Pancreas (tissue), 10 donors: ENCODE results near the gene BCO1. TPM values are rescaled to one million over a fixed set of nuclear protein-coding genes. Genes with fewer than 3 reads are reported as not detected.

Experiments
- ATAC-seq, 4 donors: fragments of 200-7000 bp; cut with Tn5 transposase; one replicate each; pipeline versions ENCODE4 v1.8.0 to v1.9.1; 2020; ENCODE audit warnings: mild to moderate bottlenecking in 4 of 4, moderate library complexity in 4 of 4
- DNase-seq, 6 donors: peaks; one replicate each; pipeline ENCODE4 v3.0.0-alpha.2; 2020
- FAIRE-seq: peaks from 2 replicates; lab custom pipeline; 2012; peaks lifted over from hg19 to GRCh38; lab: Jason Lieb, UNC
- H3K27ac ChIP-seq, 4 donors: fragments of 200-600 bp; sonication (generic); 1 replicate in 3 of 4; 2 replicates in 1 of 4; pipeline versions ENCODE4 v1.5.0 to v1.8.0; 2020
- H3K27me3 ChIP-seq, 4 donors: fragments of 200-600 bp; one replicate each; pipeline ENCODE4 v1.8.0; 2021
- H3K36me3 ChIP-seq, 3 donors: fragments of 200-600 bp; sonication (generic) in 1 of 3; one replicate each; pipeline versions ENCODE4 v1.5.0 to v1.8.0; 2020 to 2021
- H3K4me1 ChIP-seq, 3 donors: fragments of 200-600 bp; one replicate each; pipeline ENCODE4 v1.8.0; 2021
- H3K4me3 ChIP-seq, 4 donors: fragments of 200-600 bp; sonication (generic) in 2 of 4; one replicate each; pipeline versions ENCODE4 v1.5.0 to v1.8.0; 2020 to 2021
- H3K9me3 ChIP-seq, 4 donors: fragments of 200-600 bp; one replicate each; pipeline ENCODE4 v1.8.0; 2021
- WGBS, 2 donors: extraction: QIAGEN DNeasy Blood & Tissue Kit; methylation state at CpG; one replicate each; pipeline ENCODE4 v1.1.7; 2013; 5-methylcytosine and 5-hydroxymethylcytosine counted together
- intact Hi-C, 3 donors: fragments of 100-400 bp; cut with DNase I; formaldehyde crosslinking; loops; one replicate each; pipeline versions ENCODE4 v1.11.1 to v1.14.2; 2022
- polyA plus RNA-seq, 2 donors: library from polyadenylated mRNA; stranded (reverse); fragments of 200-250 nt; gene quantifications; one replicate each; pipeline ENCODE4 v1.2.3, GENCODE V29; 2013
- total RNA-seq, 6 donors: library from RNA; stranded (reverse); fragmentation: NEBNext Ultra II Directional in 4 of 6; extraction: Animal tissue kit (Norgen Biotek cat#: 25700) in 4 of 6; gene quantifications; one replicate each; pipeline versions ENCODE4 v1.2.1 to v1.2.4, GENCODE V29; 2021 to 2023
- TF ChIP-seq, protein P1 (sequence below), 4 donors: fragments of 200-600 bp; sonication (generic) in 3 of 4; IDR thresholded peaks; one replicate each; pipeline versions ENCODE4 v1.5.0 to v1.8.0; 2021; ENCODE audit warnings: antibody characterized with exemption in 4 of 4
- donor health status: healthy with polysubstance abuse.
- donor health status: DM: no; HTN: no; CAD: no; lungs with moderate emphysema.
- donor health status: DM: no; HTN: no; CAD: no.
- donor health status: control.
- donor health status: control.
- donor health status: Bipolar disorder and iron deficiency.
- donor health status: DM: yes; HTN: yes; CAD: no.
- donor health status: DM: no; HTN: no; CAD: no.
- donor health status: DM: no; HTN: no; CAD: no.
- donor health status: DM: yes; HTN: yes; CAD: no.

Gene BCO1
- total and polyA plus RNA-seq, 8 donors, result 0.16 to 0.87 (median 0.31) TPM; not detected in 3

DNA sequence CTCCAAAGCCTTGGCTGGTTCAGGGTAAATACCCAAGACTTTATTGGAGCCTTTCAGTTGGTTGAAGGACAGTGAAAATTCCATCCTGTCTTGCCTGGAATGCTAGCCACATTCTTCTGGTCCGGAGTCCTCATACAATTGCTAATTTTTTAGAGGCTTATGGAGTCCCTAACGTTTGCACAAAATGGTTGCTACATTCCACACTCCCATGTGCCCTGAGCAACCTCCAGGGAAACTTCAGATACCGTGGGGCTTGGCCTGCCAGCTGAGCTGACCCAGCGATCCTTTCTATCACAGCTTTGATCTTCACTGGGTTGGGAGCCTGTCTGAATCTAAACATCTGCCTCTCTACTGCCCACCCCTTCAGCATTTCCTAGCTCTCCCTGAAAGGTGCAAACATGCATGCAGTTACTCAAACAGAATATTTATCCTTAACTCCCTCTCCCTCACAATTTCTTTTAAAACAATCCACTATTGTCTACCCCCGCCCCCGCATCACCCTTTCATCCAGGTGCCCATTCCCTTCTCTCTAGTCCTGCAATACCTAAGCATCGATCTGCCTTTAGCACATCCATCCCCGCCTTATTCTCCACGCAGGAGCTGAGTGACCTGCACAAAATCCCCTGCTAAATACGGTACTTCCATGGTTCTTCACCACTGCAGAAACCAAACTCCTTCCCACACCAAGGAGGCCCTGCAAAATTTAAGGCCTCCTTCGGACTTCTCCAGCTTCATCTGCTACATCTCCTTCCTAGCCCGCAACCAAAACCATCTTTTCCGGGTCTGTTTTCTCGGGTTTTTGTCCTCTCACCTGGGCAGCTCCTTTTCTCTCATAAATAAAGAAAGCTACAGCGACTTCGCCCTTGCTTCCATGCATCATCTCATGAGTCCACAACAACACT lies 75.5 kb downstream of the BCO1 start:
- intact Hi-C loops, result no loop called here

DNA sequence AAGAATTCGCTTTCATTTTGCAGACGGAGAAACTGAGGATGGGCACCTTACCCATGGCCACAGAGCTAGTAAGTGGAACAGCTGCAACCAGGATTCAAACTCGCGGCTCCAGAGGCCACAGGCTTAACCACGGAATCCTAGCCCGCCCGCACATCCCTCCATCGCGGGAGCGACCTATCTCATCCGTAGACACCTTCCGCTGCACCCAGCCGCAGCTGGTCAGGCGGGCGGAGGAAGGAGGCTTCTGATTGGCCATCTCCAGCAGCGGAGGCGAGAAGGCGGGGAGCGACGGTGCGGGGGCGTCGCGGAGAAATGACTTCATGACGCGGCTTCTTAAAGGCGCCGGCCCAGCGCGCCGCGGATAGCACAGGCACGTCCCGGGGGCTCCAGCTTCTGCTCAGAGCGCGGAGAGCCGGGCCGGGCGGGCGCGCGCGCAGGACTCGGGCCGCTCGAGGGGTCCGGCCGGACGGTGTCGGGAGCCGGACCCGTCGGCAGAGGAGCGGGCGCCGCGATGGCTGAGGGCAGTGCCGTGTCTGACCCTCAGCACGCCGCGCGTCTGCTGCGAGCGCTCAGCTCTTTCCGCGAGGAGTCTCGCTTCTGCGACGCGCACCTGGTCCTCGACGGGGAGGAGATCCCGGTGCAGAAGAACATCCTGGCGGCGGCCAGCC lies 76.2 kb downstream of the BCO1 start, which contains the start of gene GAN:
GAN (plus strand) TSS at position 360 of the 668 bp plus-strand sequence; CDS start at position 512, 152 bp downstream.
- intact Hi-C loops, result no loop called here
- WGBS, 2 donors, result 0 to 1% methylated on average over 67 to 75 of the region's 75 CpGs
- FAIRE-seq, result no peak

More for the DNA sequence above, 75.5 kb downstream of the BCO1 start:
- Histone ChIP-seq H3K27me3 (no peaks in the 10 kb centered on the region), H3K36me3 (no peaks in the 10 kb centered on the region), H3K4me1 (peaks cover 0 to 15% (median 5%) of the 10 kb centered on the region in 3 donors), H3K27ac (peak overlapping the region in 3 of 4 donors; percentile 77 to 89 (median 78)), H3K9me3 (no peaks in the 10 kb centered on the region), H3K4me3 (peak overlapping the region; percentile 88 to 92 (median 90))
- FAIRE-seq (no peak), ATAC-seq (no peak), DNase-seq (no peak)
- 1 to 3% methylated on average over 16 of the region's 16 CpGs for WGBS, 2 donors
- TF ChIP-seq, protein P1, sequence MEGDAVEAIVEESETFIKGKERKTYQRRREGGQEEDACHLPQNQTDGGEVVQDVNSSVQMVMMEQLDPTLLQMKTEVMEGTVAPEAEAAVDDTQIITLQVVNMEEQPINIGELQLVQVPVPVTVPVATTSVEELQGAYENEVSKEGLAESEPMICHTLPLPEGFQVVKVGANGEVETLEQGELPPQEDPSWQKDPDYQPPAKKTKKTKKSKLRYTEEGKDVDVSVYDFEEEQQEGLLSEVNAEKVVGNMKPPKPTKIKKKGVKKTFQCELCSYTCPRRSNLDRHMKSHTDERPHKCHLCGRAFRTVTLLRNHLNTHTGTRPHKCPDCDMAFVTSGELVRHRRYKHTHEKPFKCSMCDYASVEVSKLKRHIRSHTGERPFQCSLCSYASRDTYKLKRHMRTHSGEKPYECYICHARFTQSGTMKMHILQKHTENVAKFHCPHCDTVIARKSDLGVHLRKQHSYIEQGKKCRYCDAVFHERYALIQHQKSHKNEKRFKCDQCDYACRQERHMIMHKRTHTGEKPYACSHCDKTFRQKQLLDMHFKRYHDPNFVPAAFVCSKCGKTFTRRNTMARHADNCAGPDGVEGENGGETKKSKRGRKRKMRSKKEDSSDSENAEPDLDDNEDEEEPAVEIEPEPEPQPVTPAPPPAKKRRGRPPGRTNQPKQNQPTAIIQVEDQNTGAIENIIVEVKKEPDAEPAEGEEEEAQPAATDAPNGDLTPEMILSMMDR (IDR thresholded peaks at IDR 0.05), result no peak

DNA sequence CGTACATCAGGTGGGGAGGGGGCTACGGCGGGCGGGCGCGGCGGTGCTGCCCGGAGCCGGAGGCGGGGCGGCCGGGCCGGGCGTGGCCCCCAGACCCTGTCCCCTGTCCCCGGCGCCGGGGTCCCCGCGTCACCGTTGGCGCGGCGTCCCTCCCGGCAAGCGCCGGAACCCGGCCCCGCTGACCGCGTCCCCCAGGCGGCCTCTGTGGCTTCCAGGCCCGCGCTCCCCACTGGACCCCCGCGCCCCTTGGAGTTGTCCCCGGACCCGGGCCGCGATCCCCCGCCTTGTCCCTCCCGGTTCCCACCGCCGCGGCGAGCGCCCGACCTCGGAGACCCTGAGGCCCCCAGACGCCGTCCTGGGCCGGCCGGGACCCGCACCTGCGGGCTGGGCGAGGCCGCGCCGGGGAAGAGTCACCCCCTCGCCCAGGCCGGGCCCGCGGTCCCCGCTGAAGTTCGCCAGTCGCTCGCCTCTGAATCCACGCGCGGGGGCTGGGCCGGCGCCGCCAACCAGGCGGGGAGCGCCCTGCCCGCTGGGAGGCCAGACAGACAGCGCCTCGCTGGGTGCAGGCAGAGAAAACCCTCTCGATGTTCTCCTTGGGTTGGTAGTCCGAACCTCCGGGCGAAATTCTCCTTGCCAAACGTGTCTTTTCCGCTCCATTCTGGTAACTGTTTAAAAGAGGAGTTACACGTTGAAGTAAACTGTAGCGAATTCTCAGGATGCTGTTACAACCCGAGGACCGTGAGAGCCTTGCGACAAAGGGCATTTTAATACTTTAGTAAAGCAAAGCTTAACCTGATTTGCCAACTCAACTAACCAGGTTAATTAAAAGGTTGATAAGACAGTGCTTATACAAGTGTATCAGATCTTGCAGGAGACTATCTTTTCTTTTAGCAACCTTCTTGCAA lies 77.0 kb downstream of the BCO1 start:
- peaks cover 0 to 15% (median 5%) of the 10 kb centered on the region in 3 donors for H3K4me1 ChIP-seq
- DNase-seq, result peak; percentile 43 to 85 (median 60)
- ATAC-seq, result peak; percentile 51 to 66 (median 66)
- intact Hi-C loops, result no loop called here
- H3K27ac ChIP-seq, result peak overlapping the region; percentile 77 to 89 (median 78)
- H3K9me3 ChIP-seq, result no peaks in the 10 kb centered on the region
- no peaks in the 10 kb centered on the region for H3K27me3 ChIP-seq
- H3K36me3 ChIP-seq, result no peaks in the 10 kb centered on the region
- WGBS, 2 donors, result 0 to 1% methylated on average over 60 to 88 of the region's 88 CpGs
- FAIRE-seq, result no peak
- H3K4me3 ChIP-seq, result peak overlapping the region; percentile 88 to 92 (median 90)
- TF ChIP-seq, protein P1 (IDR thresholded peaks at IDR 0.05), result no peak

More for the DNA sequence above, 76.2 kb downstream of the BCO1 start, which contains the start of gene GAN:
- peak; percentile 97 to 99 (median 98) for ATAC-seq
- peaks cover 0 to 15% (median 5%) of the 10 kb centered on the region in 3 donors for H3K4me1 ChIP-seq
- DNase-seq, result peak; percentile 91 to 98 (median 94)
- H3K4me3 ChIP-seq, result peak within 1 kb of the TSS; percentile 88 to 92 (median 90)
- no peaks in the 10 kb centered on the region for H3K9me3 ChIP-seq
- TF ChIP-seq, protein P1 (IDR thresholded peaks at IDR 0.05), result no peak
- no peaks in the 10 kb centered on the region for H3K27me3 ChIP-seq
- H3K36me3 ChIP-seq, result no peaks in the 10 kb centered on the region
- peak within 1 kb of the TSS; percentile 77 to 89 (median 78) for H3K27ac ChIP-seq

DNA sequence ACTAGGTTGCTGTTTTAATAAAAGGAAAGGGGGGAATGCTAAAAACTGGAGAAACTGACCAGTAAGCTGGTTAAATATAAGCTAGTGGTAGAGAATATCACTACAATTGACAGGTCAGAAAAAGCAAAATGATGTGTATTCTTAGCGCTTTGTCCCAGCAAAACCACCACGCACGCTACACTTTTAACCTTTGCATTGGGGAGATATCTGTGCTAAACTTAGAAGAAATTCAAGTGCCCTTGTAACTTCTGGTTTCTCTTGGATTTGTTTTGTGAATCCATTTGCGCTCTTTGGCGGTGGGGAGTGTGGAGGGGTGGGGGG lies 77.6 kb downstream of the BCO1 start:
- peaks cover 0 to 15% (median 5%) of the 10 kb centered on the region in 3 donors for H3K4me1 ChIP-seq
- TF ChIP-seq, protein P1 (IDR thresholded peaks at IDR 0.05), result no peak
- no peaks in the 10 kb centered on the region for H3K36me3 ChIP-seq
- no peak for DNase-seq
- no peak for ATAC-seq
- no peaks in the 10 kb centered on the region for H3K9me3 ChIP-seq
- H3K4me3 ChIP-seq, result peak overlapping the region in 2 of 4 donors; percentile 88 to 91
- WGBS, 2 donors, result 56 to 68% methylated on average over 5 of the region's 5 CpGs
- intact Hi-C loops, result no loop called here
- no peaks in the 10 kb centered on the region for H3K27me3 ChIP-seq
- no peak overlapping the region for H3K27ac ChIP-seq
- FAIRE-seq, result no peak
